GM19372 (cell line): ENCODE results near the gene CLCA4.
"Not testable (repeated sequence)": the region's sequence is repeated elsewhere in the genome, so short reads cannot be mapped to it uniquely, and the experiment has no call there.

Experiments
- ATAC-seq: cut with Tn5 transposase; IDR thresholded peaks from one replicate; pipeline ENCODE4 v1.9.1; 2021; ENCODE audit warnings: mild to moderate bottlenecking, low read depth, moderate library complexity; ENCODE audit not compliant: unreplicated experiment

The CLCA4 gene

GRCh38 chr1:86606080-86606479, 59.2 kb downstream of the CLCA4 start:
- ATAC-seq: not testable (repeated sequence)

DNA sequence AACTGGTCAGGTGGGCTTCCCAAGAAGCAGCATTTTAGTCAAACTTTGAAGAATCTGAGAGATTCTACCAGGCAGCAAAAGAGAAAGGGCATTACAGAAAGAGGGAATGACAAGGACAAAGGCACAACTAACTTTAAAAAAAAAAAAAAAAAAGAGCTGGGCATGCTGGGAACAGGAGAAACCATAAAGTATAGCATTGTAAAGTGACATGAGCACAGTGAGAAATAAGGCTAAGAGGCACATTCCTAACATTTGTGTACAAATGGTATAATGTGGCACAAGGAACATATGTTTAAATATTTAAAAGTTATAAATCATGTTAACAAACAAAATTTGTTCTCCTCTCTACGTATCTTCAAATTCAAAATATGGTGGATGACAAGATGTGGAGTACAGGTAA, 69.6 kb downstream of the CLCA4 start:
- no peak for ATAC-seq

DNA sequence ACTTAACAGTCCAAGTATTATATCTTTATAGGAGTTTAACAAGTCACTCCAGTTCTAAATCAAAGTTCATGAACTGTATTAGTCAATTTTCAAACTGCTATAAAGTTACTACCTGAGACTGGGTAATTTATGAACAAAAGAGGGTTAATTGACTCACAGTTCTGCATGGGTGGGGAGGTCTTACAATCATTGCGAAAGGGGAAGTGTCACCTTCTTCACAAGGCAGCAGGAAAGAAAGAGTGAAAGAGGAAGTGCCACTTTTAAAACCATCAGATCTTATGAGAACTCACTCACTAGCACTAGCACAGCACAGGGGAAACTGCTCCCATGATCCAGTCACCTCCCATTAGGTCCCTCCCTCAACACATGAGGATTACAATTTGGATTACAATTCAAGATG, 70.0 kb downstream of the CLCA4 start:
- peak; percentile 100 for ATAC-seq

- ATAC-seq: no peak
These were observed 71.5 kb downstream of the CLCA4 start for GRCh38 chr1:86618358-86618757.

DNA sequence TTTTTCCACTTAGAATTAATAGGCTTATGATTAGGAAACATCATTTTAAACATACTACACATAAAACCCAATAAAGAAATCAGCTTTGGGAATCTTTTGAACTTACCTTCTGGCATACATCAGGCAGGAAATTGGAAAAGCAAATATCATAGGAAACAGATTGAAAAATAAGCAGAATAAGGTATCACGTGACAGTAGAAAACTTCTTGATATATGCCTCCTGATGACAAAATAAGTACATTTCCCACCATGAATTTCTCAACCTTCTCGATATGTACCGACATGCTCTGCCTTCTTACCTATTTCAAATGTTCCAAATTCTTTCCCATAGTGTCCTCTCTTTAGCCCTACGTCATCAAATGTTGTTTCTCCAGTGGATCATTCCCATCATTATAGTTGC, 72.4 kb downstream of the CLCA4 start:
- ATAC-seq: no peak

DNA sequence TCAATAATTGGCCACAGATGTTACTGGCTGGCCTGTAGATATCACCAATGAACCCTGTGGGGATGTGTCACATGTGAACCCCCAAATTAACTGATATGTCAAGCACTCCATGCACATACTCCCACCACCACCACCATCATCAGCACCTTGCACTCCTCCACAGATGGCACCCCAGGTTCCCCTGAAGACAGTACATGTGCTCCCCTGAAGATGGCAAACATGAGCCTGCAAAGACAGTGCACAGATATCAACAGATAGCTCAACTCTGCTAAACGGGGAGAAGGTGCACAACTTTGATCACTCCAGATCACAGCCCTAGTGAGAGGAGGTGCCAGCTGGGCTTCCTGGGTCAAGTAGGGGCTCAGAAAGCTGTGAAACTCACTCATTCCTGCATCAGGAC, 74.4 kb downstream of the CLCA4 start:
- ATAC-seq: no peak
